A549 (cell line): Measurements from ENCODE around the gene SSR3. TPM values are rescaled to one million over a fixed set of nuclear protein-coding genes. Genes with fewer than 3 reads are reported as not detected.
"Not testable (repeated sequence)": the region's sequence is repeated elsewhere in the genome, so short reads cannot be mapped to it uniquely, and the experiment has no call there.

Source experiments
- ATAC-seq, 2 experiments: fragments of 200-7000 bp in 1 of 2; fragments of >200 bp in 1 of 2; cut with Nextera tagmentation in 1 of 2; cut with Tn5 transposase in 1 of 2; 3 replicates each; pipeline versions ENCODE4 v1.8.0 to v1.9.1; 2018 to 2020; ENCODE audit warnings: mild to moderate bottlenecking in 1 of 2, moderate library complexity in 1 of 2
- CTCF ChIA-PET: fragments of 300-600 bp; sonication (Branson Sonifier 250); formaldehyde crosslinking; extraction: SDS; loops from one replicate; lab custom pipeline; 2021; ENCODE audit warnings: antibody characterized with exemption, inconsistent platforms; lab: Yijun Ruan, JAX
- POLR2A ChIA-PET: fragments of 350-600 bp; formaldehyde crosslinking; extraction: SDS; loops from one replicate; lab custom pipeline; 2021; ENCODE audit warnings: antibody characterized with exemption, inconsistent platforms; lab: Yijun Ruan, JAX
- DNase-seq, 2 experiments: peaks; one replicate each; pipeline versions ENCODE4 v3.0.0 to v3.0.0-alpha.2; 2011 to 2016; ENCODE audit warnings: low read depth in 1 of 2, low spot score in 1 of 2
- FAIRE-seq: peaks from 2 replicates; lab custom pipeline; 2011; peaks lifted over from hg19 to GRCh38; lab: Jason Lieb, UNC
- H3K27ac ChIP-seq, 2 experiments: fragments of >200 bp; sonication (Bioruptor Twin); formaldehyde crosslinking; 3 replicates each; pipeline ENCODE4 v1.5.1; 2016 to 2017
- H3K4me1 ChIP-seq: fragments of >200 bp; sonication (Bioruptor Twin); formaldehyde crosslinking; 3 replicates; pipeline ENCODE4 v1.6.1; 2016
- H3K4me2 ChIP-seq: fragments of >200 bp; sonication (Bioruptor Twin); formaldehyde crosslinking; 3 replicates; pipeline ENCODE4 v1.6.1; 2016
- H3K4me3 ChIP-seq: fragments of >200 bp; sonication (Bioruptor Twin); formaldehyde crosslinking; 3 replicates; pipeline ENCODE4 v1.5.1; 2016
- H3K9me3 ChIP-seq: fragments of >200 bp; sonication (Bioruptor Twin); formaldehyde crosslinking; 3 replicates; pipeline ENCODE4 v1.6.1; 2016
- ATOH8 ChIP-seq: fragments of 250-450 bp; sonication (Bioruptor Pico); IDR thresholded peaks from 2 replicates; pipeline ENCODE4 v1.5.0; 2020; ENCODE audit warnings: low read depth, mild to moderate bottlenecking, moderate library complexity
- BHLHE40 ChIP-seq: IDR thresholded peaks from 2 replicates; pipeline ENCODE4 v1.6.1; 2012; ENCODE audit warnings: low read depth, low read length, inconsistent platforms
- CBX8 ChIP-seq: fragments of 200-600 bp; sonication (generic); IDR thresholded peaks from 2 replicates; pipeline ENCODE4 v1.6.1; 2016
- EHF ChIP-seq: fragments of 250-450 bp; sonication (Bioruptor Pico); IDR thresholded peaks from 2 replicates; pipeline ENCODE4 v1.5.0; 2020; ENCODE audit warnings: mild to moderate bottlenecking
- EP300 ChIP-seq, 2 experiments: fragments of >200 bp; sonication (Bioruptor Twin); formaldehyde crosslinking; IDR thresholded peaks; 2 replicates in 1 of 2; 3 replicates in 1 of 2; pipeline ENCODE4 v1.6.1; 2016 to 2017
- ESRRA ChIP-seq: fragments of 150-350 bp; IDR thresholded peaks from 2 replicates; pipeline ENCODE4 v1.6.1; 2014; ENCODE audit warnings: mild to moderate bottlenecking, low read length, borderline replicate concordance
- FOSB ChIP-seq: fragments of 250-450 bp; sonication (Bioruptor Pico); IDR thresholded peaks from 2 replicates; pipeline ENCODE4 v1.5.0; 2020; ENCODE audit warnings: mild to moderate bottlenecking, moderate library complexity
- GATA3 ChIP-seq: IDR thresholded peaks from 2 replicates; pipeline ENCODE4 v1.6.1; 2012; ENCODE audit warnings: borderline replicate concordance
- HES2 ChIP-seq: fragments of >200 bp; sonication (Bioruptor Twin); formaldehyde crosslinking; IDR thresholded peaks from 2 replicates; pipeline ENCODE4 v1.6.1; 2016
- HEYL ChIP-seq: fragments of 250-450 bp; sonication (Bioruptor Pico); IDR thresholded peaks from 2 replicates; pipeline ENCODE4 v1.8.0; 2021; ENCODE audit warnings: mild to moderate bottlenecking, moderate library complexity
- HOXB13 ChIP-seq: fragments of 250-450 bp; sonication (Bioruptor Pico); IDR thresholded peaks from 2 replicates; pipeline ENCODE4 v1.5.0; 2020; ENCODE audit warnings: low read depth, mild to moderate bottlenecking, moderate library complexity
- JUN ChIP-seq, 2 experiments: fragments of >200 bp; sonication (Bioruptor Twin); formaldehyde crosslinking; IDR thresholded peaks; 2 replicates in 1 of 2; 3 replicates in 1 of 2; pipeline ENCODE4 v1.6.1; 2016 to 2017
- MAZ ChIP-seq: fragments of 150-350 bp; IDR thresholded peaks from 2 replicates; pipeline ENCODE4 v1.6.1; 2014; ENCODE audit warnings: antibody characterized with exemption, low read depth, low read length, borderline replicate concordance
- NFE2L2 ChIP-seq: fragments of 150-350 bp; conservative IDR thresholded peaks from 2 replicates; pipeline ENCODE4 v1.6.1; 2014; ENCODE audit warnings: low read length
- PHF8 ChIP-seq: fragments of 200-600 bp; sonication (generic); IDR thresholded peaks from 2 replicates; pipeline ENCODE4 v1.6.1; 2016; ENCODE audit warnings: low read depth, mild to moderate bottlenecking, antibody characterized with exemption, moderate library complexity, borderline replicate concordance
- POLR2A ChIP-seq: IDR thresholded peaks from 2 replicates; pipeline ENCODE4 v1.6.1; 2012; ENCODE audit warnings: mild to moderate bottlenecking, low read length
- POLR2AphosphoS2 ChIP-seq: conservative IDR thresholded peaks from 2 replicates; pipeline ENCODE4 v1.6.1; 2012; ENCODE audit warnings: low read length, improper control_type of control experiment, inconsistent platforms
- RAD21 ChIP-seq, 2 experiments: fragments of >200 bp in 1 of 2; sonication (Bioruptor Twin) in 1 of 2; formaldehyde crosslinking in 1 of 2; IDR thresholded peaks in 1 of 2; conservative IDR thresholded peaks in 1 of 2; 2 replicates in 1 of 2; 3 replicates in 1 of 2; pipeline ENCODE4 v1.6.1; 2012 to 2018; ENCODE audit warnings: inconsistent platforms in 1 of 2
- RCOR1 ChIP-seq: fragments of 150-350 bp; IDR thresholded peaks from 2 replicates; pipeline ENCODE4 v1.6.1; 2014; ENCODE audit warnings: antibody characterized with exemption, low read length, low read depth
- SMC3 ChIP-seq: fragments of >200 bp; sonication (Bioruptor Twin); formaldehyde crosslinking; IDR thresholded peaks from 3 replicates; pipeline ENCODE4 v1.6.1; 2018; ENCODE audit warnings: inconsistent platforms
- TP53 ChIP-seq: fragments of 250-450 bp; sonication (Bioruptor Pico); IDR thresholded peaks from 2 replicates; pipeline ENCODE4 v1.5.0; 2021; ENCODE audit warnings: mild to moderate bottlenecking, moderate library complexity
- ZFP36 ChIP-seq: fragments of 450-650 bp; IDR thresholded peaks from 2 replicates; pipeline ENCODE4 v1.6.1; 2014; ENCODE audit warnings: borderline replicate concordance; ENCODE audit not compliant: partially characterized antibody
- ZNF302 ChIP-seq: fragments of 250-450 bp; sonication (Bioruptor Pico); IDR thresholded peaks from 2 replicates; pipeline ENCODE4 v1.9.0; 2021; ENCODE audit warnings: inconsistent platforms, mild to moderate bottlenecking, moderate library complexity
- WGBS: methylation state at CpG from one replicate; pipeline ENCODE4 v1.1.6; 2017; ENCODE audit errors: missing lambda C conversion rate; 5-methylcytosine and 5-hydroxymethylcytosine counted together
- polyA plus RNA-seq, 4 experiments: library from polyadenylated mRNA; depleted of rRNA in 3 of 4; stranded (reverse); fragments of >200 nt; fragmentation: RNase III in 1 of 4; extraction: RNeasy Plus Mini Kit Qiagen cat#74134 plus additional on column Dnase treatment in 1 of 4; gene quantifications; 2 replicates in 3 of 4; 3 replicates in 1 of 4; pipeline ENCODE4 v1.2.3, GENCODE V29; 2011 to 2017
- TF ChIP-seq, protein P1 (sequence below): fragments of 150-350 bp; IDR thresholded peaks from 2 replicates; pipeline ENCODE4 v1.6.1; 2014; ENCODE audit warnings: low read depth, mild to moderate bottlenecking, low read length
- TF ChIP-seq, protein P2 (sequence below): fragments of 250-450 bp; sonication (Bioruptor Pico); IDR thresholded peaks from 2 replicates; pipeline ENCODE4 v1.5.0; 2021; ENCODE audit warnings: mild to moderate bottlenecking, moderate library complexity, borderline replicate concordance
- TF ChIP-seq, protein P3 (sequence below): fragments of >200 bp; sonication (Bioruptor Twin); formaldehyde crosslinking; IDR thresholded peaks from 3 replicates; pipeline ENCODE4 v1.6.1; 2016

Gene SSR3
- polyA plus RNA-seq, 2 of the 4 experiments (the other 2 are of a cell fraction), result 154 to 187 TPM

DNA sequence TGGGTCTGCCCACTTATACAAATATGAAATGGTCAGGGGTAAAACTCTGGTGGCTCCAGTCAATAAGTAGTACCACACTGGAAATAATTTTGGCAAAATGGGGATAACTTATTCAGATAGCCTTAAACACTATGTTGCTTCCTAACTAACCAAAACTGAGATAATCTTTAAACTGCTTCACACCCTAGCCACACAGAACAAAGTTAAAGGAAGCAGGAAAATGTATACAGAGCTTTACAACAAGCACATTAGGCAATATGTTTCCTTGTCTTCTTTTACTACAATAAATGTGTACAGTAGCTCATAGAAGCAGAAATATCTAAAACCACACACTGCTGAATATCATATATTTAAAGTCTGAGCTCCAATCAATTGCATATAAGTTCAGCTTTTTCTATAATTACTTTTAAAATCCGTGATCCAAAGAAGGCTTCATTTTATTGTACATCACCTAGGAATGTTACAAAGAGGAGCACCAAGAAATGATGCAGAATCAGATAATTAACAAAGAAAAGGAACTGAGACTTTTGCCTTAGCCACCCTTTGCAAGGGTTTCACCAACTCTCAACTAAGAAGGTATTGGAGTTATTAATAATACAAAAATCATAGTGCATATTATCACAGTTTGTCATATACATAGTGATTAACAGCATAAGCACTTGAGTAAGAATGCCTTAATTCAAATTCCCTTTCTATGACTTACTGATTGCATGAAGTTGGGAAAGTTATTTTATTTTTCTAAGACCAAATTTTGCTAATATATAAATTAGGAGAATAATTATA, 9.2 kb upstream of the SSR3 start:
- 2% methylated on average over 1 of the region's 1 CpG for WGBS
- no peak for FAIRE-seq
- H3K4me3 ChIP-seq, result no peak overlapping the region
- CTCF ChIA-PET, result interaction anchor here (0.8 kb wide), 1 partner anchor 24 kb away, joined by 3 read pairs; no protein-coding TSS in a partner anchor
- POLR2A ChIA-PET, result no interaction called here
- H3K4me2 ChIP-seq, result no peak overlapping the region
- no peak overlapping the region for H3K27ac ChIP-seq
- DNase-seq, result no peak
- no peaks in the 10 kb centered on the region for H3K9me3 ChIP-seq
- TF ChIP-seq POLR2A, result no peak
- TF ChIP-seq, protein P1, sequence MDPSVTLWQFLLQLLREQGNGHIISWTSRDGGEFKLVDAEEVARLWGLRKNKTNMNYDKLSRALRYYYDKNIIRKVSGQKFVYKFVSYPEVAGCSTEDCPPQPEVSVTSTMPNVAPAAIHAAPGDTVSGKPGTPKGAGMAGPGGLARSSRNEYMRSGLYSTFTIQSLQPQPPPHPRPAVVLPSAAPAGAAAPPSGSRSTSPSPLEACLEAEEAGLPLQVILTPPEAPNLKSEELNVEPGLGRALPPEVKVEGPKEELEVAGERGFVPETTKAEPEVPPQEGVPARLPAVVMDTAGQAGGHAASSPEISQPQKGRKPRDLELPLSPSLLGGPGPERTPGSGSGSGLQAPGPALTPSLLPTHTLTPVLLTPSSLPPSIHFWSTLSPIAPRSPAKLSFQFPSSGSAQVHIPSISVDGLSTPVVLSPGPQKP, result no peak
- no peak for TF ChIP-seq HES2
- no peak for TF ChIP-seq EHF (CRISPR knock-in tag)
- TF ChIP-seq HEYL (CRISPR knock-in tag), result no peak
- no peak for TF ChIP-seq GATA3
- no peak for TF ChIP-seq TP53
- TF ChIP-seq ESRRA, result no peak
- TF ChIP-seq ATOH8, result no peak
- TF ChIP-seq HOXB13, result no peak
- TF ChIP-seq EP300 (IDR thresholded peaks at IDR 0.05), result no peak
- no peak for TF ChIP-seq NFE2L2
- no peak for ATAC-seq
- no peaks in the 10 kb centered on the region for H3K4me1 ChIP-seq

- POLR2A ChIA-PET, H3K4me2 ChIP-seq, ATAC-seq, H3K4me1 ChIP-seq, H3K9me3 ChIP-seq, CTCF ChIA-PET, FAIRE-seq, H3K4me3 ChIP-seq, H3K27ac ChIP-seq, DNase-seq: not testable (repeated sequence)
- 61% methylated on average over 8 of the region's 8 CpGs for WGBS
These were observed 7.6 kb upstream of the SSR3 start for GRCh38 chr3:156562486-156562885.

DNA sequence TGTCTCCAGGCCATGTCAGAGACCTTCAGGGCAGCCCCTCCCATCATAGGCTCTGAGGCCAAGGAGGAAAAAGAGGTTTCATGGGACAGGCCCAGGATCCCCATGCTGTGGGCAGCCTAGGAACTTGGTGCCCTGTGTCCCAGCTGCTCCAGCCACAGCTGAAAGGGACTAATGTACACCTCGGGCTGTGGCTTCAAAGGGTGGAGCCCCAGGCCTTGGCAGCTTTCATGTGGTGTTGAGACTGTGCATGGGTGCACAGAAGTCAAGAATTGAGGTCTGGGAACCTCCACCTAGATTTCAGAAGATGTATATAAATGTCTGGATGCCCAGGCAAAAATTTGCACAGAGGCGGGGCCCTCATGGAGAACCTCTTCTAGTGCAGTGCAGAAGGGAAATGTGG, 6.6 kb upstream of the SSR3 start:
- no peak overlapping the region for H3K27ac ChIP-seq
- 38% methylated on average over 2 of the region's 2 CpGs for WGBS
- no peak overlapping the region for H3K4me3 ChIP-seq
- H3K9me3 ChIP-seq, result no peaks in the 10 kb centered on the region
- TF ChIP-seq RCOR1 (no peak), RAD21 (conservative IDR thresholded peaks at IDR 0.05 in 1 of 2, IDR thresholded peaks at IDR 0.05 in 1 of 2) (no peak), POLR2AphosphoS2 (no peak), CBX8 (no peak), FOSB (no peak), HOXB13 (no peak), HEYL (CRISPR knock-in tag) (no peak), MAZ (no peak), PHF8 (no peak)
- no peak for FAIRE-seq
- ChIA-PET POLR2A (no interaction called here), CTCF (no interaction called here)
- no peaks in the 10 kb centered on the region for H3K4me1 ChIP-seq
- no peak for ATAC-seq
- H3K4me2 ChIP-seq, result no peak overlapping the region
- no peak for DNase-seq

GRCh38 chr3:156559321-156559720, 4.4 kb upstream of the SSR3 start:
- H3K4me3 ChIP-seq, result no peak overlapping the region
- no peaks in the 10 kb centered on the region for H3K9me3 ChIP-seq
- WGBS, result 26% methylated on average over 1 of the region's 1 CpG
- ChIA-PET POLR2A (no interaction called here), CTCF (no interaction called here)
- no peak overlapping the region for H3K4me2 ChIP-seq
- ATAC-seq (no peak), FAIRE-seq (no peak), DNase-seq (no peak)
- no peak overlapping the region for H3K27ac ChIP-seq
- TF ChIP-seq HEYL (CRISPR knock-in tag) (no peak), ZNF302 (CRISPR knock-in tag) (no peak), BHLHE40 (no peak), JUN (IDR thresholded peaks at IDR 0.05) (no peak), NFE2L2 (no peak), ZFP36 (no peak), SMC3 (no peak)
- TF ChIP-seq, protein P2, sequence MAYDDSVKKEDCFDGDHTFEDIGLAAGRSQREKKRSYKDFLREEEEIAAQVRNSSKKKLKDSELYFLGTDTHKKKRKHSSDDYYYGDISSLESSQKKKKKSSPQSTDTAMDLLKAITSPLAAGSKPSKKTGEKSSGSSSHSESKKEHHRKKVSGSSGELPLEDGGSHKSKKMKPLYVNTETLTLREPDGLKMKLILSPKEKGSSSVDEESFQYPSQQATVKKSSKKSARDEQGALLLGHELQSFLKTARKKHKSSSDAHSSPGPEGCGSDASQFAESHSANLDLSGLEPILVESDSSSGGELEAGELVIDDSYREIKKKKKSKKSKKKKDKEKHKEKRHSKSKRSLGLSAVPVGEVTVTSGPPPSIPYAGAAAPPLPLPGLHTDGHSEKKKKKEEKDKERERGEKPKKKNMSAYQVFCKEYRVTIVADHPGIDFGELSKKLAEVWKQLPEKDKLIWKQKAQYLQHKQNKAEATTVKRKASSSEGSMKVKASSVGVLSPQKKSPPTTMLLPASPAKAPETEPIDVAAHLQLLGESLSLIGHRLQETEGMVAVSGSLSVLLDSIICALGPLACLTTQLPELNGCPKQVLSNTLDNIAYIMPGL (CRISPR knock-in tag), result no peak
- TF ChIP-seq, protein P3, sequence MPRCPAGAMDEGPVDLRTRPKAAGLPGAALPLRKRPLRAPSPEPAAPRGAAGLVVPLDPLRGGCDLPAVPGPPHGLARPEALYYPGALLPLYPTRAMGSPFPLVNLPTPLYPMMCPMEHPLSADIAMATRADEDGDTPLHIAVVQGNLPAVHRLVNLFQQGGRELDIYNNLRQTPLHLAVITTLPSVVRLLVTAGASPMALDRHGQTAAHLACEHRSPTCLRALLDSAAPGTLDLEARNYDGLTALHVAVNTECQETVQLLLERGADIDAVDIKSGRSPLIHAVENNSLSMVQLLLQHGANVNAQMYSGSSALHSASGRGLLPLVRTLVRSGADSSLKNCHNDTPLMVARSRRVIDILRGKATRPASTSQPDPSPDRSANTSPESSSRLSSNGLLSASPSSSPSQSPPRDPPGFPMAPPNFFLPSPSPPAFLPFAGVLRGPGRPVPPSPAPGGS, result no peak
- H3K4me1 ChIP-seq, result peaks cover 4% of the 10 kb centered on the region; the same call in 1 of the 3 replicates
